Neural progenitor cell (in vitro differentiated cells): ENCODE results near the gene E2F8. TPM values are rescaled to one million over a fixed set of nuclear protein-coding genes. Genes with fewer than 3 reads are reported as not detected.
A peak's percentile ranks its signal among the peaks of the same experiment; 100 is the strongest.

Source experiments
- DNase-seq: peaks from one replicate; pipeline ENCODE4 v3.0.0-alpha.2; 2016; ENCODE audit warnings: low spot score
- H2AFZ ChIP-seq: fragments of 200-600 bp; sonication (generic); replicated peaks from 2 replicates; pipeline ENCODE4 v1.6.1; 2016; ENCODE audit warnings: antibody characterized with exemption
- H3F3A ChIP-seq: fragments of 200-600 bp; sonication (generic); 2 replicates; pipeline ENCODE4 v1.6.1; 2016; ENCODE audit warnings: antibody characterized with exemption, low read depth
- H3K27ac ChIP-seq: fragments of 200-600 bp; sonication (generic); 2 replicates; pipeline ENCODE4 v1.5.1; 2016; ENCODE audit warnings: mild to moderate bottlenecking
- H3K27me3 ChIP-seq: fragments of 200-600 bp; sonication (generic); 2 replicates; pipeline ENCODE4 v1.6.1; 2016; ENCODE audit warnings: mild to moderate bottlenecking, moderate library complexity
- H3K36me3 ChIP-seq: fragments of 200-600 bp; sonication (generic); 2 replicates; pipeline ENCODE4 v1.5.1; 2016
- H3K4me1 ChIP-seq: fragments of 200-600 bp; sonication (generic); 2 replicates; pipeline ENCODE4 v1.6.1; 2016; ENCODE audit warnings: mixed run types
- H3K4me2 ChIP-seq: fragments of 200-600 bp; sonication (generic); 2 replicates; pipeline ENCODE4 v1.6.1; 2016
- H3K4me3 ChIP-seq: fragments of 200-600 bp; sonication (generic); 2 replicates; pipeline ENCODE4 v1.5.1; 2016
- H3K79me2 ChIP-seq: fragments of 200-600 bp; sonication (generic); 2 replicates; pipeline ENCODE4 v1.6.1; 2016; ENCODE audit warnings: low read depth
- H3K9ac ChIP-seq: fragments of 200-600 bp; sonication (generic); 2 replicates; pipeline ENCODE4 v1.6.1; 2016
- H3K9me3 ChIP-seq: fragments of 200-600 bp; sonication (generic); 2 replicates; pipeline ENCODE4 v1.5.1; 2016; ENCODE audit warnings: low read depth
- H4K20me1 ChIP-seq: fragments of 200-600 bp; sonication (generic); 2 replicates; pipeline ENCODE4 v1.6.1; 2016; ENCODE audit warnings: low read depth
- H3K27ac Mint-ChIP-seq: 3 replicates; pipeline ENCODE4 v1.8.0; 2021; ENCODE audit warnings: mixed read lengths
- H3K27me3 Mint-ChIP-seq: 2 replicates; pipeline ENCODE4 v1.8.0; 2022; ENCODE audit warnings: low read depth, mild to moderate bottlenecking, inconsistent platforms, moderate library complexity, mixed read lengths; ENCODE audit not compliant: insufficient read depth
- H3K36me3 Mint-ChIP-seq: 3 replicates; pipeline ENCODE4 v1.8.0; 2021; ENCODE audit warnings: mixed read lengths
- H3K4me1 Mint-ChIP-seq: 3 replicates; pipeline ENCODE4 v1.8.0; 2021; ENCODE audit warnings: mixed read lengths
- H3K4me3 Mint-ChIP-seq: 3 replicates; pipeline ENCODE4 v1.8.0; 2021; ENCODE audit warnings: mild to moderate bottlenecking, moderate library complexity, mixed read lengths
- H3K9me3 Mint-ChIP-seq: 3 replicates; pipeline ENCODE4 v1.8.0; 2020; ENCODE audit warnings: mixed read lengths
- CTCF ChIP-seq: fragments of 200-600 bp; sonication (generic); IDR thresholded peaks from 2 replicates; pipeline ENCODE4 v1.5.1; 2017; ENCODE audit warnings: antibody characterized with exemption, mild to moderate bottlenecking
- EZH2 ChIP-seq: fragments of 200-600 bp; sonication (generic); IDR thresholded peaks from 2 replicates; pipeline ENCODE4 v1.6.1; 2017; ENCODE audit warnings: antibody characterized with exemption, mild to moderate bottlenecking, moderate library complexity
- EZH2phosphoT487 ChIP-seq: fragments of 200-600 bp; sonication (generic); IDR thresholded peaks from 2 replicates; pipeline ENCODE4 v1.6.1; 2017; ENCODE audit warnings: antibody characterized with exemption
- total RNA-seq: library from RNA; depleted of rRNA; stranded (reverse); fragments of >200 nt; gene quantifications from 2 replicates; pipeline ENCODE4 v1.2.3, GENCODE V29; 2015; ENCODE audit warnings: low replicate concordance

Gene E2F8
- total RNA-seq, 1 donor from 2014 or later = 5.7 TPM

- TF ChIP-seq EZH2phosphoT487 (no peak), EZH2 (no peak), CTCF (no peak)
- Histone ChIP-seq H3K27ac (no peak overlapping the region), H3K36me3 (no peaks in the 10 kb centered on the region), H3K4me2 (no peak overlapping the region), H3K4me3 (no peak overlapping the region), H3K79me2 (no peaks in the 10 kb centered on the region), H3K27me3 (no peaks in the 10 kb centered on the region), H2AFZ (no peak overlapping the region), H3K9ac (no peak overlapping the region), H3K4me1 (peaks cover 12% of the 10 kb centered on the region), H3K9me3 (peaks cover 4% of the 10 kb centered on the region), H4K20me1 (no peaks in the 10 kb centered on the region), H3F3A (peaks cover 3% of the 10 kb centered on the region)
- Mint-ChIP-seq H3K27ac (peak overlapping the region; percentile 6), H3K4me3 (no peak overlapping the region), H3K9me3 (peaks cover 31% of the 10 kb centered on the region), H3K27me3 (peaks cover 42% of the 10 kb centered on the region), H3K4me1 (peaks cover 34% of the 10 kb centered on the region), H3K36me3 (no peaks in the 10 kb centered on the region)
- DNase-seq = no peak
Measured at GRCh38 chr11:19253817-19254216, 13.1 kb upstream of the E2F8 start.

- no peaks in the 10 kb centered on the region for H3K36me3 ChIP-seq
- H3K27ac ChIP-seq = no peak overlapping the region
- no peak overlapping the region for H3K4me3 ChIP-seq
- H3K27ac Mint-ChIP-seq = no peak overlapping the region
- H3K4me3 Mint-ChIP-seq = peak overlapping the region; percentile 51
- no peak for TF ChIP-seq CTCF
- H3K36me3 Mint-ChIP-seq = no peaks in the 10 kb centered on the region
- H3F3A ChIP-seq = peaks cover 3% of the 10 kb centered on the region
- no peaks in the 10 kb centered on the region for H3K79me2 ChIP-seq
- peak overlapping the region; percentile 3 for H3K4me2 ChIP-seq
- H3K27me3 ChIP-seq = no peaks in the 10 kb centered on the region
- H3K4me1 Mint-ChIP-seq = peaks cover 30% of the 10 kb centered on the region
- H3K4me1 ChIP-seq = peaks cover 12% of the 10 kb centered on the region
- no peak for DNase-seq
- peaks cover 6% of the 10 kb centered on the region for H3K9me3 ChIP-seq
- peaks cover 38% of the 10 kb centered on the region for H3K27me3 Mint-ChIP-seq
- no peak overlapping the region for H2AFZ ChIP-seq
- no peak overlapping the region for H3K9ac ChIP-seq
- no peaks in the 10 kb centered on the region for H4K20me1 ChIP-seq
- H3K9me3 Mint-ChIP-seq = peaks cover 36% of the 10 kb centered on the region
Measured at GRCh38 chr11:19253153-19253745, 12.5 kb upstream of the E2F8 start.

- peaks cover 39% of the 10 kb centered on the region for H3K9me3 Mint-ChIP-seq
- Histone ChIP-seq H2AFZ (no peak overlapping the region), H3K4me1 (peaks cover 12% of the 10 kb centered on the region), H3K4me2 (peak overlapping the region; percentile 2), H3K9me3 (peaks cover 6% of the 10 kb centered on the region), H3K27me3 (no peaks in the 10 kb centered on the region), H3K4me3 (no peak overlapping the region), H3K36me3 (no peaks in the 10 kb centered on the region), H4K20me1 (no peaks in the 10 kb centered on the region), H3F3A (peaks cover 3% of the 10 kb centered on the region), H3K9ac (no peak overlapping the region), H3K27ac (no peak overlapping the region), H3K79me2 (no peaks in the 10 kb centered on the region)
- H3K4me1 Mint-ChIP-seq = peaks cover 30% of the 10 kb centered on the region
- no peak overlapping the region for H3K27ac Mint-ChIP-seq
- H3K27me3 Mint-ChIP-seq = peaks cover 37% of the 10 kb centered on the region
- no peaks in the 10 kb centered on the region for H3K36me3 Mint-ChIP-seq
- DNase-seq = peak; percentile 52
- no peak overlapping the region for H3K4me3 Mint-ChIP-seq
- no peak for TF ChIP-seq CTCF
- TF ChIP-seq EZH2 = no peak
- TF ChIP-seq EZH2phosphoT487 = peak; percentile 78
Measured at GRCh38 chr11:19252394-19253152, 11.8 kb upstream of the E2F8 start.
